ENCODE measurements around the gene CDIP1.

GRCh38 chr16:4460936-4461249, 77.7 kb downstream of the CDIP1 start:
- TF ChIP-seq ZNF169 (tag by site-specific recombination; IDR thresholded peaks at IDR 0.05) (no peak), CTCF (tag by site-specific recombination; IDR thresholded peaks at IDR 0.05) (no peak), ZNF580 (tag by site-specific recombination; IDR thresholded peaks at IDR 0.05) (no peak), ZBTB21 (tag by site-specific recombination; IDR thresholded peaks at IDR 0.05) (no peak), ZBTB10 (tag by site-specific recombination; IDR thresholded peaks at IDR 0.05) (no peak), ZFP41 (tag by site-specific recombination; IDR thresholded peaks at IDR 0.05; ENCODE audit: borderline replicate concordance) (no peak), ZNF76 (tag by site-specific recombination; IDR thresholded peaks at IDR 0.05; ENCODE audit: borderline replicate concordance, low read depth) (no peak), ZNF518A (tag by site-specific recombination; conservative IDR thresholded peaks at IDR 0.05; ENCODE audit: low read depth) (no peak), ZNF280C (tag by site-specific recombination; IDR thresholded peaks at IDR 0.05) (no peak), ZNF24 (tag by site-specific recombination; IDR thresholded peaks at IDR 0.05) (no peak), HOXA7 (CRISPR knock-in tag; IDR thresholded peaks at IDR 0.05; ENCODE audit: borderline replicate concordance) (no peak)
